ENCODE data around the gene SLX4IP. TPM values are rescaled to one million over a fixed set of nuclear protein-coding genes. Genes with fewer than 3 reads are reported as not detected.

SLX4IP gene
- total and polyA plus RNA-seq, 2 of the 13 experiments (the other 11 are each of a cell fraction or from before 2014, with no cell fraction given): 3.6 to 7.3 TPM

- no peak for TF ChIP-seq ZNF687 (CRISPR knock-in tag; IDR thresholded peaks at IDR 0.05)
- TF ChIP-seq MAFK (conservative IDR thresholded peaks at IDR 0.05 in 1 of 2, IDR thresholded peaks at IDR 0.05 in 1 of 2; ENCODE audit: low read length in 2 of 2): peak; percentile 66 to 75
- TF ChIP-seq ZNF563 (CRISPR knock-in tag; IDR thresholded peaks at IDR 0.05): no peak
- peak; percentile 82 for TF ChIP-seq HNF4G (IDR thresholded peaks at IDR 0.05; ENCODE audit: borderline replicate concordance, low read depth, low read length)
- TF ChIP-seq HNF4G (CRISPR knock-in tag; IDR thresholded peaks at IDR 0.05; ENCODE audit: borderline replicate concordance, low read depth): peak; percentile 70; the same call in 1 of the 2 replicates
- no peak for TF ChIP-seq PRDM15 (CRISPR knock-in tag; IDR thresholded peaks at IDR 0.05)
- peak; percentile 89 for TF ChIP-seq ASH2L (IDR thresholded peaks at IDR 0.05; ENCODE audit: insufficient read length, low read depth, low read length)
- TF ChIP-seq SOX6 (IDR thresholded peaks at IDR 0.05): no peak
- peak; percentile 87 for TF ChIP-seq SOX6 (CRISPR knock-in tag; IDR thresholded peaks at IDR 0.05)
- TF ChIP-seq IRF2 (CRISPR knock-in tag; IDR thresholded peaks at IDR 0.05): peak; percentile 70; the same call in 1 of the 2 replicates
- TF ChIP-seq ZNF12 (CRISPR knock-in tag; IDR thresholded peaks at IDR 0.05): peak; percentile 79; the same call in 1 of the 2 replicates
- TF ChIP-seq RARA (CRISPR knock-in tag; IDR thresholded peaks at IDR 0.05): peak; percentile 86
- peak; percentile 39; the same call in 1 of the 2 replicates for TF ChIP-seq ZNF607 (CRISPR knock-in tag; IDR thresholded peaks at IDR 0.05; ENCODE audit: borderline replicate concordance)
- TF ChIP-seq MED8 (CRISPR knock-in tag; IDR thresholded peaks at IDR 0.05; ENCODE audit: insufficient replicate concordance): peak; percentile 75
- 0 out of 2 replicates have a peak, but pooled peaks have one; percentile 14 for TF ChIP-seq HIC2 (CRISPR knock-in tag; IDR thresholded peaks at IDR 0.05; ENCODE audit: low read depth)
- no peak for TF ChIP-seq SMARCC2 (IDR thresholded peaks at IDR 0.05)
These were observed 131.1 kb downstream of the SLX4IP start (continued) for GRCh38 chr20:10565922-10566897.
